ENCODE measurements around the gene NMRK1. TPM values are rescaled to one million over a fixed set of nuclear protein-coding genes. Genes with fewer than 3 reads are reported as not detected.
A peak's percentile ranks its signal among the peaks of the same experiment; 100 is the strongest.

The NMRK1 gene
- total and polyA plus RNA-seq, 2 donors (not counting 1 experiment from before 2014, with no cell fraction given): 10.1 TPM

DNA sequence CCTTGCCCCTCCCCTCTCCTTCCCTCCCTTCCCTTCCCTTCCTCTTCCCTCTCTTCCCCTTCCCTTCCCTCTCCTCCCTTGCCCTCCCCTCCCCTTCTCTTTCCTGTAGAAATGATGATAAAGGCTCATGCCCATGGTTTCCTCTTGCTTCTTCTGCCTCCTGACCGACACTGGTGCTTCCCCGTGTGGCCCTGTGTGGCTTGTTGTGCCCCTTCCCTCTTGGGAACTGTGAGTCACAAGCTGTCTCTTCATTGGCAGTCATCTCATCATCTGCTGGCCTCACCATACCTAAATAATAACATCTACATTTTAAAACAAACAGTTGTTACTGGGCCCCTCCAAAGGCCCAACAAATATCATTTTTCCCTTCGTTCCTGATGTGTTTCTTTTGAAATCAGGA is 48.2 kb downstream of the NMRK1 start:
- H3K9ac ChIP-seq (ENCODE audit: low read length): no peak overlapping the region
- H3K4me2 ChIP-seq (replicated peaks; ENCODE audit: low read depth, low read length, poor library complexity, severe bottlenecking): no peak overlapping the region
- POLR2A ChIA-PET: interaction anchor here (0.8 kb wide), 1 partner anchor 11 kb away, joined by 6 read pairs; no protein-coding TSS in a partner anchor
- ATAC-seq (ENCODE audit: low read depth): peak; percentile 47
- intact Hi-C loops (cut with micrococcal nuclease): no loop called here
- no peaks in the 10 kb centered on the region for H3K79me2 ChIP-seq (ENCODE audit: control insufficient read depth, insufficient read depth, low read length)
- H3K4me1 Mint-ChIP-seq: peaks cover 3% of the 10 kb centered on the region
- no peaks in the 10 kb centered on the region for H3K9me3 ChIP-seq (ENCODE audit: control extremely low read depth in 1 of 3, control insufficient read depth in 2 of 3, insufficient read depth in 1 of 3, low read length in 2 of 3)
- CTCF ChIA-PET: interaction anchor here (1.0 to 1.5 kb wide), 2 partner anchors 8 to 11 kb away, joined by 4 to 5 read pairs; no protein-coding TSS in a partner anchor
- TF ChIP-seq EZH2 (IDR thresholded peaks at IDR 0.05; ENCODE audit: borderline replicate concordance, insufficient read depth, low read depth, low read length, poor library complexity, severe bottlenecking): no peak
- TF ChIP-seq, protein P1, sequence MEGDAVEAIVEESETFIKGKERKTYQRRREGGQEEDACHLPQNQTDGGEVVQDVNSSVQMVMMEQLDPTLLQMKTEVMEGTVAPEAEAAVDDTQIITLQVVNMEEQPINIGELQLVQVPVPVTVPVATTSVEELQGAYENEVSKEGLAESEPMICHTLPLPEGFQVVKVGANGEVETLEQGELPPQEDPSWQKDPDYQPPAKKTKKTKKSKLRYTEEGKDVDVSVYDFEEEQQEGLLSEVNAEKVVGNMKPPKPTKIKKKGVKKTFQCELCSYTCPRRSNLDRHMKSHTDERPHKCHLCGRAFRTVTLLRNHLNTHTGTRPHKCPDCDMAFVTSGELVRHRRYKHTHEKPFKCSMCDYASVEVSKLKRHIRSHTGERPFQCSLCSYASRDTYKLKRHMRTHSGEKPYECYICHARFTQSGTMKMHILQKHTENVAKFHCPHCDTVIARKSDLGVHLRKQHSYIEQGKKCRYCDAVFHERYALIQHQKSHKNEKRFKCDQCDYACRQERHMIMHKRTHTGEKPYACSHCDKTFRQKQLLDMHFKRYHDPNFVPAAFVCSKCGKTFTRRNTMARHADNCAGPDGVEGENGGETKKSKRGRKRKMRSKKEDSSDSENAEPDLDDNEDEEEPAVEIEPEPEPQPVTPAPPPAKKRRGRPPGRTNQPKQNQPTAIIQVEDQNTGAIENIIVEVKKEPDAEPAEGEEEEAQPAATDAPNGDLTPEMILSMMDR (IDR thresholded peaks at IDR 0.05): no peak
- H3K36me3 ChIP-seq (replicated peaks in 1 of 2; ENCODE audit: control extremely low read depth in 1 of 2, control insufficient read depth in 1 of 2, extremely low read depth in 1 of 2, insufficient read depth in 2 of 2, low read length in 1 of 2): no peaks in the 10 kb centered on the region
- no peak overlapping the region for H3K4me3 Mint-ChIP-seq
- WGBS (ENCODE audit: insufficient coverage): 81% methylated on average over 2 of the region's 3 CpGs
- H3K4me1 ChIP-seq (ENCODE audit: control insufficient read depth in 2 of 2, insufficient read depth in 2 of 2, low read length in 2 of 2): no peaks in the 10 kb centered on the region
- no peaks in the 10 kb centered on the region for H3K9me3 Mint-ChIP-seq (ENCODE audit: insufficient read depth)
- no peak overlapping the region for H3K4me3 ChIP-seq (ENCODE audit: control extremely low read depth in 1 of 5, extremely low read depth in 1 of 5, insufficient read depth in 1 of 5, low read depth in 2 of 5, low read length in 4 of 5)
- H2AFZ ChIP-seq (ENCODE audit: insufficient read depth, low read depth, low read length, poor library complexity, severe bottlenecking): no peak overlapping the region
- H4K20me1 ChIP-seq (ENCODE audit: control insufficient read depth, insufficient read depth, low read length, poor library complexity, severe bottlenecking): no peaks in the 10 kb centered on the region
- DNase-seq: no peak
- no peak overlapping the region for H3K27ac Mint-ChIP-seq
- no peaks in the 10 kb centered on the region for H3K27me3 ChIP-seq (replicated peaks in 1 of 4; ENCODE audit: control extremely low read depth in 1 of 4, control insufficient read depth in 3 of 4, insufficient read depth in 4 of 4, low read length in 3 of 4)
- H3K27ac ChIP-seq (ENCODE audit: low read length in 2 of 2): no peak overlapping the region
- H3K27me3 Mint-ChIP-seq: peaks cover 14% of the 10 kb centered on the region

DNA sequence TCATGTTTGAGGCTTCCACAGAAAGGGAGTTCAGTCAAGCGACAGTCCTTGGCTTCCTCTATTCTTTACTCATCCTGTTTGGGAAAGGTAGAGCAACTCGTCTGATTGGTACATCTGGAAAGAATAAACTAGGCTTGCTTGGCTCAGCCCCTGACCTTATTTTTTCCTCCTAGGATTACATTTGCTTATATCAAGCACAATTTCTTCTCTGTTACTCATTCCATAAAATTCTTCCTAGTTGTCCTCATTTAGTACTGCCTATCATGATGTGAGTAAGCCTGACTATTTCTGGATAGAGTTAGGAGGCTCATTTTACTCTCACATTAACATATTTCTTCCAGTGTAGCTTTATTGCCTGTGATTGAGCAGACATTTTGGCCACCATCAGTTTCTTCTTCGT is 48.9 kb downstream of the NMRK1 start:
- Mint-ChIP-seq H3K4me1 (peaks cover 3% of the 10 kb centered on the region), H3K27me3 (peaks cover 10% of the 10 kb centered on the region), H3K9me3 (ENCODE audit: insufficient read depth) (no peaks in the 10 kb centered on the region), H3K4me3 (no peak overlapping the region), H3K27ac (no peak overlapping the region)
- Histone ChIP-seq H3K4me3 (ENCODE audit: control extremely low read depth in 1 of 5, extremely low read depth in 1 of 5, insufficient read depth in 1 of 5, low read depth in 2 of 5, low read length in 4 of 5) (no peak overlapping the region), H2AFZ (ENCODE audit: insufficient read depth, low read depth, low read length, poor library complexity, severe bottlenecking) (no peak overlapping the region), H3K4me1 (ENCODE audit: control insufficient read depth in 2 of 2, insufficient read depth in 2 of 2, low read length in 2 of 2) (no peaks in the 10 kb centered on the region), H4K20me1 (ENCODE audit: control insufficient read depth, insufficient read depth, low read length, poor library complexity, severe bottlenecking) (no peaks in the 10 kb centered on the region), H3K36me3 (replicated peaks in 1 of 2; ENCODE audit: control extremely low read depth in 1 of 2, control insufficient read depth in 1 of 2, extremely low read depth in 1 of 2, insufficient read depth in 2 of 2, low read length in 1 of 2) (no peaks in the 10 kb centered on the region), H3K9ac (ENCODE audit: low read length) (no peak overlapping the region), H3K9me3 (ENCODE audit: control extremely low read depth in 1 of 3, control insufficient read depth in 2 of 3, insufficient read depth in 1 of 3, low read length in 2 of 3) (no peaks in the 10 kb centered on the region), H3K27me3 (replicated peaks in 1 of 4; ENCODE audit: control extremely low read depth in 1 of 4, control insufficient read depth in 3 of 4, insufficient read depth in 4 of 4, low read length in 3 of 4) (no peaks in the 10 kb centered on the region), H3K27ac (ENCODE audit: low read length in 2 of 2) (no peak overlapping the region), H3K4me2 (replicated peaks; ENCODE audit: low read depth, low read length, poor library complexity, severe bottlenecking) (no peak overlapping the region), H3K79me2 (ENCODE audit: control insufficient read depth, insufficient read depth, low read length) (no peaks in the 10 kb centered on the region)
- intact Hi-C loops (cut with micrococcal nuclease): no loop called here
- no CpG with 5 or more reads among the region's 3 CpGs for WGBS (ENCODE audit: insufficient coverage)
- TF ChIP-seq, protein P1 (IDR thresholded peaks at IDR 0.05): no peak
- no peak for TF ChIP-seq EZH2 (IDR thresholded peaks at IDR 0.05; ENCODE audit: borderline replicate concordance, insufficient read depth, low read depth, low read length, poor library complexity, severe bottlenecking)
- no peak for ATAC-seq (ENCODE audit: low read depth)
- ChIA-PET POLR2A (no interaction called here), CTCF (interaction anchor here (0.6 to 1.5 kb wide), 2 partner anchors 9 to 88 kb away, joined by 3 to 4 read pairs; no protein-coding TSS in a partner anchor)
- DNase-seq: no peak
